Lower leg skin (tissue), 4 donors: ENCODE measurements around the gene MITF. TPM values are rescaled to one million over a fixed set of nuclear protein-coding genes. Genes with fewer than 3 reads are reported as not detected.

Experiments used
- DNase-seq, 2 donors: peaks; one replicate each; pipeline ENCODE4 v3.0.0-alpha.2; 2019; ENCODE audit warnings: low spot score in 2 of 2
- H3K4me3 ChIP-seq: fragments of 200-600 bp; sonication (generic); 2 replicates; pipeline ENCODE4 v1.5.1; 2017; ENCODE audit warnings: mild to moderate bottlenecking, low read depth; ENCODE audit not compliant: poor library complexity, severe bottlenecking
- POLR2A ChIP-seq, 2 donors: fragments of 450-650 bp; IDR thresholded peaks; one replicate each; pipeline ENCODE4 v1.6.1; 2016 to 2017; ENCODE audit warnings: antibody characterized with exemption in 2 of 2, mild to moderate bottlenecking in 1 of 2, moderate library complexity in 1 of 2
- WGBS, 2 donors: methylation state at CpG; one replicate each; pipeline ENCODE4 v1.1.5; 2018; 5-methylcytosine and 5-hydroxymethylcytosine counted together
- intact Hi-C: fragments of 100-400 bp; cut with DNase I; formaldehyde crosslinking; loops from one replicate; pipeline ENCODE4 v1.15.0; 2023; ENCODE audit warnings: low total_unique reads
- total RNA-seq, 4 donors: library from RNA; depleted of rRNA; stranded (reverse); fragments of >200 nt; gene quantifications; one replicate each; pipeline ENCODE4 v1.1.0, GENCODE V29; 2016
- TF ChIP-seq, protein P1 (sequence below), 3 donors: fragments of 450-650 bp; IDR thresholded peaks; one replicate each; pipeline ENCODE4 v1.5.1; 2016; ENCODE audit warnings: antibody characterized with exemption in 3 of 3, mild to moderate bottlenecking in 3 of 3, moderate library complexity in 2 of 3

The MITF gene
- total RNA-seq, 4 donors from 2014 or later: 12.9 to 22.9 (median 17.1) TPM

- WGBS, 2 donors: 52% methylated on average over 2 of the region's 2 CpGs
- no peak overlapping the region for H3K4me3 ChIP-seq
- intact Hi-C loops: no loop called here
- TF ChIP-seq, protein P1, sequence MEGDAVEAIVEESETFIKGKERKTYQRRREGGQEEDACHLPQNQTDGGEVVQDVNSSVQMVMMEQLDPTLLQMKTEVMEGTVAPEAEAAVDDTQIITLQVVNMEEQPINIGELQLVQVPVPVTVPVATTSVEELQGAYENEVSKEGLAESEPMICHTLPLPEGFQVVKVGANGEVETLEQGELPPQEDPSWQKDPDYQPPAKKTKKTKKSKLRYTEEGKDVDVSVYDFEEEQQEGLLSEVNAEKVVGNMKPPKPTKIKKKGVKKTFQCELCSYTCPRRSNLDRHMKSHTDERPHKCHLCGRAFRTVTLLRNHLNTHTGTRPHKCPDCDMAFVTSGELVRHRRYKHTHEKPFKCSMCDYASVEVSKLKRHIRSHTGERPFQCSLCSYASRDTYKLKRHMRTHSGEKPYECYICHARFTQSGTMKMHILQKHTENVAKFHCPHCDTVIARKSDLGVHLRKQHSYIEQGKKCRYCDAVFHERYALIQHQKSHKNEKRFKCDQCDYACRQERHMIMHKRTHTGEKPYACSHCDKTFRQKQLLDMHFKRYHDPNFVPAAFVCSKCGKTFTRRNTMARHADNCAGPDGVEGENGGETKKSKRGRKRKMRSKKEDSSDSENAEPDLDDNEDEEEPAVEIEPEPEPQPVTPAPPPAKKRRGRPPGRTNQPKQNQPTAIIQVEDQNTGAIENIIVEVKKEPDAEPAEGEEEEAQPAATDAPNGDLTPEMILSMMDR (IDR thresholded peaks at IDR 0.05): no peak
- TF ChIP-seq POLR2A (IDR thresholded peaks at IDR 0.05): no peak
- no peak for DNase-seq
Observed at GRCh38 chr3:69761896-69762767, 22.9 kb downstream of the MITF start.

- no peak for TF ChIP-seq POLR2A (IDR thresholded peaks at IDR 0.05)
- TF ChIP-seq, protein P1 (IDR thresholded peaks at IDR 0.05): no peak
- DNase-seq: no peak
- intact Hi-C loops: no loop called here
- H3K4me3 ChIP-seq: no peak overlapping the region
- WGBS, 2 donors: 55 to 64% methylated on average over 1 of the region's 1 CpG
Observed at GRCh38 chr3:69762768-69763229, 23.5 kb downstream of the MITF start.

GRCh38 chr3:69763458-69763857, 24.2 kb downstream of the MITF start:
- DNase-seq: no peak
- 32 to 51% methylated on average over 8 of the region's 8 CpGs for WGBS, 2 donors
- H3K4me3 ChIP-seq: no peak overlapping the region
- intact Hi-C loops: no loop called here
- TF ChIP-seq POLR2A (IDR thresholded peaks at IDR 0.05): no peak

GRCh38 chr3:69764121-69764741, 25.0 kb downstream of the MITF start:
- intact Hi-C loops: no loop called here
- 53 to 57% methylated on average over 3 of the region's 3 CpGs for WGBS, 2 donors
- no peak overlapping the region for H3K4me3 ChIP-seq
- no peak for DNase-seq
- TF ChIP-seq, protein P1 (IDR thresholded peaks at IDR 0.05): no peak
- TF ChIP-seq POLR2A (IDR thresholded peaks at IDR 0.05): no peak

GRCh38 chr3:69764861-69765260, 25.6 kb downstream of the MITF start:
- intact Hi-C loops: no loop called here
- no peak for DNase-seq
- WGBS, 2 donors: 60 to 78% methylated on average over 3 of the region's 3 CpGs
- no peak overlapping the region for H3K4me3 ChIP-seq
- TF ChIP-seq POLR2A (IDR thresholded peaks at IDR 0.05): no peak
- TF ChIP-seq, protein P1 (IDR thresholded peaks at IDR 0.05): no peak

DNA sequence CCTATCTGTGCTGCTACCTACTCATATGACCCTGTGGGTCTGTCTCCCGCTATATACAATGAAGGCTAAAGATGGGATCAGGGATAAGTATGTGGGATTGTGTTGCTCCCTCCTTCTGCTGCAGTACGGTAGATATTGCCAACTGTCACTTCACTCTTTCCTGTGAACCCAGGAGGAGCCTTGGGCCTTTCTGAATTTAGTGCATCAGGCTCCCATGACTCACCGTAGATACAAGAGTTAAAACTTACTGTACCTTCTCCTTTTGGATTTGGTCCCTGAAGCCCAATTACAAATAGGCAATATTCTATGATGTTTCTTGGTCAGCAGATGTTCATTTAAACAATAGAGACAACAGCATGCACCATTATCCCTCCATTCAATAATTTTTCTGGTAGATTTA, 27.4 kb downstream of the MITF start:
- intact Hi-C loops: no loop called here
- DNase-seq: no peak
- WGBS, 2 donors: 53 to 57% methylated on average over 3 of the region's 3 CpGs
- TF ChIP-seq, protein P1 (IDR thresholded peaks at IDR 0.05): no peak
- no peak for TF ChIP-seq POLR2A (IDR thresholded peaks at IDR 0.05)
- no peak overlapping the region for H3K4me3 ChIP-seq
